ENCODE measurements around the gene SLC9B1.
"Not testable (repeated sequence)": the region's sequence is repeated elsewhere in the genome, so short reads cannot be mapped to it uniquely, and the experiment has no call there.

Gene SLC9B1

DNA sequence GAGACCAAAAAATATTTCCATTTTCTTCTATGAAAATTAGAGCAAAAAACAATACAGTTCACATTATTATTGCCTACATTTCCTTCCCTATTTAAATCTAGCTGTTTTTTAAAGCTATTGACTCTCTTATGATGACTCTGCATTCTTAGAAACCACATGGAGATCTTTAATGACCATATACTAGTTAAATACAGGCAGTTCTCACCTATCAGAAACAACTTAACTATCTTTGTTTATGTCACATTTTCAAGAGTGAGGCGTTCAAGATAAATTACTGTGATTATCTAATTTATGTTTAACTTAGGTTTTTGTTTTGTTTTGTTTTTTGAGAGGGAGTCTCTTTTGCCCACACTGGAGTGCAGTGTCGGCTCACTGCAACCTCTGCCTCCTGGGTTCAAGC is 147.7 kb downstream of the SLC9B1 start:
- no peak for DNase-seq

DNA sequence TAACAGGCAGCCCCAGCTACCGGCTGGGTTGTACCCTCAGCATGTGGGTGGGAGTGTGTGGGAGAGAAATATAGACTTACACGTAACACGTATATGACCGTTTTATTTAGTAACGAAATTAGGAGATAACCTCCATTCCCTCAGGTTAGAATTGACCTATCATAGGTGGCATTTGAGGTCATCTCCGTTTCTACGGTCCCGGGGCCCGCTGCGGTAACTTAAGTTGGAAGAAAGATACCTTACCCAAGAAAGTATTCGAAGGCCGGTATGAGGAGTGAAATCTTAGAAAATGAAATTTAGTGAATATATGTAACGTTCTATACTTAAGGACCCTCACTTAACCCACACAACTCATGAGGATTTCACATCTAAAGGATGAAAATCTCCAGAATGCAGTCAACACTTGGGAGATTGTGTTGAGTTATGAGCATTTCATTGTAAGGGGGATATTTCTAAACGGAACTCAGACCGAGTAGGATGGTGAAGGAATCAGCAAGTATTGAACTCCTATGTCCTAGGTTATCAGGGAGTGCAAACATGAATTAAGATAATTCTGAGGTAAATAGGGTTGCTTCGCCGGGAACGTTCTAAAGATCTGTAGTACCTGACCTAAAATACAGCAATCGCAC is 149.8 kb downstream of the SLC9B1 start:
- DNase-seq, result no peak

DNA sequence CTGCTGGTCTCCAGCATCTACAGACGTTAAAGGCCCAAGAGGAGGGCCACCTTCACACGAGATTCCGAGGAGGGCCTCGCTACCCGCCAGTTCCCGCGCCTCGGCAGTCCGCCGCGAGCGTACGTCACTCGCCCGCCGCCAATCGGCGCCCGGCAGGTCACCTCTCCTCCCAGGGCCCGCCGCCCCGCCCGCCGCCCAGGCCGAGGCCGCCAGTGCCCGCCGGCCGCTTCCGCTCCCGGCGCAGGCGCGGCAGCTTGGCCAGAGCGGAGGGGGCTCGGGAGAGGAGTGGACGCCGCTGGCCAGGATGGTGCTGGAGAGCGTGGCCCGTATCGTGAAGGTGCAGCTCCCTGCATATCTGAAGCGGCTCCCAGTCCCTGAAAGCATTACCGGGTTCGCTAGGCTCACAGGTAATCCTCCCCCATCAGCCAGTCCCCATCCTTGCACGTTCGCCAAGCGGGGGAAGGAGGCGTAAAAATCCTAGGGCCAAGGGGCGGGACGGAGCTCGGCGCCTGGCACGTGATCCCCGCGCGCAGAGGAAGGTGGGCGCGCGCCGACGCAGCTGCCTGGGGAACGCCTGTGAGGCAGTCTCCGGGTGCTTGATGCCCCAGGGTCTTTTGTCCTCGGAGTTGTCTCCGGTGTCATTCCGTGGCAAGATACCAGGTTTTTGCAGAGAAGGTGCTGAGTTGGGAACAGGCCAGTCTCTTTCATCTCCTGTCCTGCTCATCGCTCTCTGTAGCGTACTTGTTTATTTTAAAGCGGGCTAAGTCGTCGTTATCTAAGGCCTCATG is 150.5 kb downstream of the SLC9B1 start, which contains the start of gene CISD2:
Gene CISD2, plus strand, starts transcription at position 212 of the 788 bp plus-strand sequence. Its CDS starts 93 bp downstream, at position 305.
- DNase-seq, result peak; percentile 87

DNA sequence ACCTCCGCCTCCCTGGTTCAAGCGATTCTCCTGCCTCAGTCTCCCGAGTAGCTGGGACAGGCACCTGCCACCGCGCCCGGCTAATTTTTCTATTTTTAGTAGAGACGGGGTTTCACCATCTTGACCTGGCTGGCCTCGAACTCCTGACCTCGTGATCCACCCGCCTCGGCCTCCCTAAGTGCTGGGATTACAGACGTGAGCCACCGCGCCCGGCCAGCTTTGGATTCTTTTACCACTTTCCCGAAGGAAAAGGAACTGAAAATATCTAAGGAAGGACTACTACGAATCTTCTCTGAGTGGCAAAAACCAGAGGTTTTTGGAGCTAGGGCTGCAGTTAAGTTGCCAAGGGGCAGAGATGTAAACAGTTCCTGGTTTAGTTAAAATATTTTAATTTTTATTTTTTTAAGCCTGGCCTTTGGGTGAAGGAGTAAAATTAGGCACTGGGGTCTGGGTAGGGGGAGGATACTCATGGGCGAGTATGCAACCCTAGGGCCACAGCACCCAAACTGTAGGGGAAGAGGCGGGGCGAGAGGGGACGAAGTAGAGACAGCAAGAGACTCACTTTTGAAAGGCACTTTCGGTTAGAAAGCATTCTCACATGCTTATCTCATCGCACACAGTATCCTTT is 151.2 kb downstream of the SLC9B1 start:
- DNase-seq, result no peak

- DNase-seq, result no peak
Observed at GRCh38 chr4:102867278-102868152, 152.0 kb downstream of the SLC9B1 start.

- DNase-seq, result not testable (repeated sequence)
Observed at GRCh38 chr4:102865327-102865726, 154.2 kb downstream of the SLC9B1 start.

DNA sequence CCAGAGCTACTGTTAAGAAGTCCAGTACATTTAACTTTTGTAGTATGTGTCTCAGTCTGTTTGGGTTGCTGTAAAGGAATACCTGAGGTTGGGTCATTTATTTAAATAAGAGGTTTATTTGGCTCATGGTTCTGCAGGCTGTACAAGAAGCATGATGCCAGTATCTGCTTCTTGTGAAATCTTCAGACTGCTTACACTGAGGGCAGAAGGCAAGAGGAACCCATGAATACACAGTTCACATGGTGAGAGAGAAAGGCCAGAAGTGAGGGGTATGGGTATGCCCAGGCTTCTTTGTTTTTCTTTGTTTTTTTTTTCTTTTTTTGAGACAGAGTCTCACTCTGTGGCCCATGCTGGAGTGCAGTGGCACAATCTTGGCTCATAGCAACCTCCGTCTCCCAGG is 156.8 kb downstream of the SLC9B1 start:
- no peak for DNase-seq

GRCh38 chr4:102862016-102862415 is 157.5 kb downstream of the SLC9B1 start:
- DNase-seq, result no peak

- no peak for DNase-seq
Observed at GRCh38 chr4:102860611-102861324, 158.7 kb downstream of the SLC9B1 start.

GRCh38 chr4:102858828-102859464 is 160.6 kb downstream of the SLC9B1 start:
- DNase-seq, result no peak

Measured in NCI-H2029 (cell line).